Measurements from ENCODE around the gene WWOX.

The WWOX gene

DNA sequence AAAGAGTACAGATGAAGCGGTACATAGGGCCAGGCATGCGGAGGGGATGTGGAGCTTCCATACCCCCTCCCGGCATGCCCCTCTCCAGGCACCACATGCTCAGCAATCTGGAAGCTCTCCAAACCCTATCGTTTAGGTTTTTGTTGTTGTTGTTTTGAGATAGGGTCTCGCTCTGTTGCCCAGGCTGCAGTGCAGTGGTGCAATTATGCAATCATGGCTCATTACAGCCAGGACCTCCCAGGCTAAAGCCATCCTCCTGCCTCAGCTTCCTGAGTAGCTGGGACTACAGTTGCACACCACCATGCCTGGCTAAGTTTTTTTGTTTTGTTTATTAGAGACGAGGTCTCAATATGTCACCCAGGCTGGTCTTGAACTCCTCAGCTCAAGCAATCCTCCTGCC, 50.8 kb downstream of the WWOX start:
- DNase-seq, result no peak

GRCh38 chr16:78154729-78155461, 55.4 kb downstream of the WWOX start:
- no peak for DNase-seq

GRCh38 chr16:78155791-78156345, 56.4 kb downstream of the WWOX start:
- no peak for DNase-seq

GRCh38 chr16:78161023-78161729, 61.7 kb downstream of the WWOX start:
- DNase-seq, result no peak

GRCh38 chr16:78163772-78164670, 64.6 kb downstream of the WWOX start:
- DNase-seq, result no peak

DNA sequence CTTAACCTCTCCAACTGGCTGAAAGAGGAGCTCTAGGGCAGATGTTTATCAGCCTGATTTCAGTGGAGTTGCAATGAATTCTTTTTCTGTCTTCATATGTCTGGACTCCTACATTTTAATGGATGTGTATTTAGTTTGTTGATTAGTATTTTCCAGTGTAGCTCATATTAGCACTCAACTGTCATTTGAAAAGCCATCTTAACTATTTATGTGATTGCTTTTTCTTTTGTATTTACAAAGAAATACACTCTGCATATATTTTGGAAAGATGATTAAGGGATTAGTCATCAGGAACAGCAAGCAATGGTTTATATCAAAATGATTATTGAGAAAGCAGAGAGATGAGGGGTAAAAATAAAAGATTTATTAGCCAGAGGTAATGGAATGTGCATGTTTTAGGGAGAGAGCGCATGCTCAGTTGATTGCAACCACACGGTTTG, 71.1 kb downstream of the WWOX start:
- DNase-seq, result no peak

GRCh38 chr16:78175287-78175686, 75.8 kb downstream of the WWOX start:
- no peak for DNase-seq

DNA sequence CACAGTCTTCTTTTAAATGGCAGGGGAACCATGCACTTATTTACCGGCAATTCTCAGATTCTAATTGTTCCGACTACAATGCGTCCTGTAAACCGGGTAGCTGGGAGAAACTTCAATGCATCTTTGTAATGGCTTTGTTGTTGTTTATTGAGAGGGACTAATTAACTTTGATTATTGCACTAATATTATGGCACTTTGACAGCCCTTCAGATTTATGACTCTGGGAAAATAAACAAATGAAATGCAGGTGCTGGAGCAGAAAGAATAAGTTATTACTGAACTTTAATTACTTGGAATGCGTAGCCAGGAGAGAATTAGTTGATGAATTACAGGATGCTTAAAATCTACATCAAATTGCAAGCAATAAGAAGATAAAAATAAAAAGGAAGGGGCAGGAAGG, 77.0 kb downstream of the WWOX start:
- no peak for DNase-seq

GRCh38 chr16:78177218-78177617, 77.8 kb downstream of the WWOX start:
- DNase-seq, result no peak

- DNase-seq, result no peak
Measured at GRCh38 chr16:78177987-78178386, 78.5 kb downstream of the WWOX start.

GRCh38 chr16:78179666-78180065, 80.2 kb downstream of the WWOX start:
- DNase-seq, result no peak

GRCh38 chr16:78180349-78180748, 80.9 kb downstream of the WWOX start:
- DNase-seq, result no peak

GRCh38 chr16:78183437-78184237, 84.2 kb downstream of the WWOX start:
- no peak for DNase-seq

- DNase-seq, result no peak
Measured at GRCh38 chr16:78184238-78185183, 85.1 kb downstream of the WWOX start.

GRCh38 chr16:78189121-78189520, 89.7 kb downstream of the WWOX start:
- no peak for DNase-seq

GRCh38 chr16:78192734-78193488, 93.5 kb downstream of the WWOX start:
- no peak for DNase-seq

- no peak for DNase-seq
Measured at GRCh38 chr16:78194948-78195347, 95.5 kb downstream of the WWOX start.

DNA sequence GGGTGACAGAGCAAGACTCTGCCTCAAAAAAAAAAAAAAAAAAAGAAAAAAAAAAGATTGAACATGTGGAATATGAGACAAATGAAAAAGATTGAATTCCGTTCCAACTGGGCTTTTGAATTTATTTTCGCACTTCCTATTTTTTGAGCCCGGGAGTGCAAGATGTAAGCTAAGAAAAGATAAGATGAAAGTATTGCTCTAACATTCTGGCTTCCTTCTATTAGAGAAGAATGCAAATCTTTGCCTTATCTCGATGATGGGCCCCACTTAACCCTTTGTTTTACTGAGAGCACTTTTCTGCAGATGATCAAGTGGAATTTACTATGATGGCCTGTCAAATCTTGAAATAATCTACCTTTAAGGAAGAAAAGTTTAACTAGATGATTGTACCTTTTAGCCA, 96.3 kb downstream of the WWOX start:
- no peak for DNase-seq

DNA sequence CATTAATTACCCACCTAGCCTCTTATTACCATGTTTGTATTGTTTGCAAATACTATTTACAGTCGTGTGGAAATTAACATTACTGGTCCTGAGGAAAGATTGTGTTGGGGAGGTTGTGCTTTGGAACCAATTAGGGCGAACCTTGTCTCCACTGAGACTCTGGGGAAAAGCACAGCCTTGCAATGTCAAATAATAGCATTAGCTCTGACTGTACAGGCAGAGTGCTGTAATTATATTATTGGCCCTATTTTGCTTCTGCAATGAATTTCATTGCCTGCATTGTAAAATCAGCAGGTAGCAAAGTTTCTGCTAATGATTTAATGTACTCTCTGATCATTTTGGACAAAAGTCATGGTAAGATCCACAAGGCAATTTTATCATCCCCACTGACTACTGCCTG, 97.0 kb downstream of the WWOX start:
- no peak for DNase-seq

DNA sequence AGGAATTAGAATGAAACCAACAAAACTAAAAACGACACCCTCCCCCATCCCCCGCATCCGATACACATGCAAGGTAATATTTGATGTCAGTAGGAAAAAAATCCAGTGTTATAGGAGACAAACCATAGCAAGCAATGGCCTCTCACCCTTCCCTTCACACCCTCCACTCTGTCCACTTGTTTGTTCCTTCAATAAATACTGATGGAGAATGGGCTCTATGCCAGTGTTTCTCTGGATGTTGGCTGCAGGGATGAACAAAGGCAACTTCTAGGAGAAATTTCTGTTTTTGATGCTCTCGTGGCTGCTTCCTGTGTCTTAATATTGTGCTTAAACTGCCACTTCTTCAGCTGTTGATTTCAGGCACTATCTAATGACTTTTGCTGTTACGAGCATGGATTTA, 98.8 kb downstream of the WWOX start:
- DNase-seq, result no peak
